ENCODE data around the gene SASH1.

SASH1 gene

GRCh38 chr6:148438632-148439031, 96.0 kb downstream of the SASH1 start:
- no peak for DNase-seq

GRCh38 chr6:148440016-148440415, 97.4 kb downstream of the SASH1 start:
- DNase-seq = no peak

GRCh38 chr6:148440877-148441453, 98.3 kb downstream of the SASH1 start:
- peak; percentile 97 for DNase-seq

DNA sequence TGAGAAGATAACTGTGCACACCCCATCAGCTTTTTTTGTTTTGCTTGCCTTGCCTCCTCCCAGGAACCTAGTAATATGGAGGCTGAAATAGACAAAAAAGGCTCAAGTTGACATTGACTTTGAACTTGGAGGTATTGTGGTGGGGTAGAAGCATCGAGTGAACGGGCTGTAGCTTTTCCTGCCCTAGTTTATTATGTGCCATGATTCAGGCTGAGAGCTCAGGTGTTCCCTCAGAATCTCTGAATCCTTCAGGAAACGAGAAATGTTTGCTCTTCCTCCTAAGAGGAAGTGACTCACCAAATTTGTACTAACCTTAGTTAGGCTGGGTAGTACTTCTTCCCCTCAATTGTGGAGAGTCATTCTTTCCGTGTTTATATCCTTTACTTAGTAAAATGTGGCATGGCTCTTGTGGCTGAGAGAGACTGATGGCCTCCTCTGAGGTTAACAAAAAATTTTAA, 98.8 kb downstream of the SASH1 start:
- DNase-seq = peak; percentile 80

GRCh38 chr6:148443798-148444560, 101.3 kb downstream of the SASH1 start:
- DNase-seq = no peak

DNA sequence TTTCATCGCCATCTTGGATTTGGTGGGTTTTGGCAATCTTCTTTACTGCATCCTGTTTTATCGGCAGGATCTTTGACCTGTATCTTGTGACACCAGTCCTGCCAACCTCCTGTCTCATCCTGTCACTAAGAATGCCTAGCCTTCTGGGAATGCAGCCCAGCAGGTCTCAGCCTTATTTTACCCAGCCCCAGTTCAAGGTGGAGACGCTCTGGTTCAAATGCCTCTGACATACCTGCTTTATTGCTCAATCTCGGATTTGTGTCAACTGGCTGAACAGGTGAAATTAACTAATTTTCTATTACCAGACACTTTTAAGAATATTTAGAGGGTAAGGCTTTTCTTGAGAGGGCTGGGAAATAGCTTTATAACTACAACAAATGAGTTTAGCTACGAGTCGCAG, 102.5 kb downstream of the SASH1 start:
- DNase-seq = no peak

- DNase-seq = peak; percentile 88
Observed at GRCh38 chr6:148445620-148446019, 103.0 kb downstream of the SASH1 start.

- DNase-seq = no peak
Observed at GRCh38 chr6:148446681-148447080, 104.0 kb downstream of the SASH1 start.

DNA sequence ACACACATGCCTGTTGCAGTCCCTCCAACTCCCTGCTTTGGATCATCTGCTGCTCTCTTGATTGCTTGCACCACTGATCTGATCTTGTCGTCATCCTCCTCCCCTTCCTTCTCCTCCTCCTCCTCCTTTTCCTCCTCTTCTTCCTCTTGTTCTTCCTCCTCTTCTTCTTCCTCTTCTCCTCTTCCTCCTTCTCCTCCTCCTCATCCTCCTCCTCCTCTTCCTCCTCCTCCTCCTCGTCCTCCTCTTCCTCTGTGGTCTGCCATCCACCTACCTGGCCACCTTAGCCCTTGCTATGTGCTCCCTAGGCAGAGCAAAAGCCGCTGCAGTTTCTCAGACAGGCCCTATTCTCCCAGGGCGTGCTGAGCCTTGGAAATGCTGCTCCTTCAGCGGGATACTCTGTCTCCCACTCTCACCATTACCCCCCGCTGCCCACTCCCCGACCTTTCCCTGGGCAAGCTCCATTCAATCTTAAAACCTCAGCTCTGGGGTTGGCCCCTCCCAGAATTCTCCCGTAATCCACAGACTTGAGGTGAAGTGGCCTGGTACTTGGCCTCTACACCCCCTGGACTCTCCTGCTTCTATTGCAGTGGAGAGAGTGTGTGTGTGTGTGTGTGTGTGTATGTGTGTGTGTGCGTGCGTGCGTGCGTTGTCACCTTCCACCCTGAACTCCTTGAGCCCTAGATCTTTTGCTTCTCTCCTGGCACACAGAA, 105.0 kb downstream of the SASH1 start:
- DNase-seq = no peak

DNA sequence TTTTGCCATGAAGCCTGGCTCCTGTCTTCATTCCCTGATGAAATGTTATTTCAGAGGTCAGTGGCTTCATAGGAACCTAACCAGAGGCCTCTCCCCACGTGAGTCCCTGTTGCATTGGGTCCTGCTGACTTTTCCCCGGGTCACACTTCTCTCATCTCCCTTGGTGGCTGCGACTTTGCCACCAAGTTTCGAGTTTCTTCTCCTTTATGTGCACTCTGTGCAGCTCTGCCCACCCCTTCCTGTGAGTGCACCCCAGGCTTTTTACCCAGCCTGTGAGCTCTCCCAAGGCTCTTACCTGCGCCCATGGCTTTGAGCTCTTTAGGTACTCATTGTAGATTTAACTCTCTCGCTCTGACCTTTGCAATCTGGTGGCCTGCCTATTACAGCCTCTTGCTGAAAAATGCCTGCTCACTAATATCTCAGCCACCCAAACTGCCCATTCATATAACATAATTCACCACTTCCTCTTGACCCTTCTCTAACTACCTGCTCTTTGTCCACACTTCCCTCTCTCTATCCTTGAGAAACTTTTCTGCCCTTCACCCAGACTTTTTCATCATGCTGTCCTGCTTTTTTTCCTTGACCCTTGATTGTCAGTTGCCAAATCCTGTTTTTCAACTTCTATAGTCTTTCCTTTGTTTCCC, 105.9 kb downstream of the SASH1 start:
- no peak for DNase-seq

GRCh38 chr6:148450866-148451265, 108.2 kb downstream of the SASH1 start:
- no peak for DNase-seq

DNA sequence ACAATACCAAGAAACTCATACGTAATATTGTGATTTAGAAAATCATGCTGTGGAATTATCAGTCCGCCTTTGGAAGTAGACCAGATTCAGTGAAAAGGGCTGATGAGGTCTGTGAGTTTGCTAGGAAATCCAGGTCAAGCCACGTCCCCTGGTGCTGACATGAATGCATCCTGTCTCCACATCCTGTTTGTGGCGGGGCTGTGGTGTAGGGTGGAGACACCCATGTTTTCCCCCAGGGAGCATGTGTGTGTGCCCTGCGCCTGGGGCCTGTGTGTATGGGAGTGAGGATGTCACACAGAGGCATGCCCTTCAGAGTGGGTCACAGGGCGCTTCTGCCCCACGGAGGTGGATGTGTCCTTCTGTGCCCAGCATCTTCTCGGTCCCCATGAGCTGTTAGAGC, 109.1 kb downstream of the SASH1 start:
- peak; percentile 30 for DNase-seq

- no peak for DNase-seq
Observed at GRCh38 chr6:148452876-148453275, 110.2 kb downstream of the SASH1 start.

GRCh38 chr6:148453906-148454305, 111.3 kb downstream of the SASH1 start:
- DNase-seq = no peak

- peak; percentile 26 for DNase-seq
Observed at GRCh38 chr6:148455225-148455624, 112.6 kb downstream of the SASH1 start.

GRCh38 chr6:148455674-148456558, 113.3 kb downstream of the SASH1 start:
- no peak for DNase-seq

DNA sequence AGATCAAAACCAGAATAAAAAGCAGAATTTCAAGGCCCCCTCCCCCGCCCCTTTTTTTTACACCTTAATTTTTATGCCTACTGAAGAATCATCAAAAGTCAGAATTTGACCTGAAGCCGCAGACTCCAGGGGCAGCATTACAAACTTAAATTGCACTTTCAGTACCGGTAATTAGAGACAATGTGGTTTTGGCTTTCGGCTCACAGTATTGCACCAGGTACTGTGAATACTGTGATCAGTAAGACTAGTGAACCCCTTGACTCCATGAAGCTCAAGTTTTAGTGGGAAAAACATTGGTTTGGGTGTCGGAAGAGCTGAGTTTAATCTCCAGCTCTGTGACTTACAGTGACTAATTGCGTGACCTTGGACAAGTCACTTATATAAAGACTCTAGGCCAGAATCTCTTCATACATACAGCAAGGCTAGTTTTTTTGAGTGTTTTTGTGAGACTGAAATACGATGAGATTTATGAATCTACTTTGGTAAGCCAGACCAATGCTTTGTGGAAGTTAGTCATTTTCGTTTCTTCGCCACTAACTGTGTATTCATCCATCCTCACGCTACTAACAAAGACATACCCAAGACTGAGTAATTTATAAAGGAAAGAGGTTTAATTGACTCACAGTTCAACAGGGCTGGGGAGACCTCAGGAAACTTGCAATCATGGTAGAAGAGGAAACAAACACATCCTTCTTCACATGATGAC, 114.7 kb downstream of the SASH1 start:
- DNase-seq = peak; percentile 56

DNA sequence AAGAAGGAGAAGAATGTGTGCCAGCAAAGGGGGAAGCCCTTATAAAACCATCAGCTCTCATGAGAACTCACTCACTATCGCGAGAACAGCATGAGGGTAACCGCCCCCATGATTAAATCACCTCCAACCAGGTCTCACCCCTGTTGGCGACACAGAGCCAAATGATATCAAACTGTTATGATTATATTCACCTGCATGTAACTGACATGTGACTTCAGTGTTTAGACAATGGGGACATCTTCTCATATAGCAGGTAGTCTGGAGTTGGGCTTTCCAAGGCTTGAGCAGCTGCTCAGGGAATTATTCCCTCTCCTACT, 115.2 kb downstream of the SASH1 start:
- no peak for DNase-seq

DNA sequence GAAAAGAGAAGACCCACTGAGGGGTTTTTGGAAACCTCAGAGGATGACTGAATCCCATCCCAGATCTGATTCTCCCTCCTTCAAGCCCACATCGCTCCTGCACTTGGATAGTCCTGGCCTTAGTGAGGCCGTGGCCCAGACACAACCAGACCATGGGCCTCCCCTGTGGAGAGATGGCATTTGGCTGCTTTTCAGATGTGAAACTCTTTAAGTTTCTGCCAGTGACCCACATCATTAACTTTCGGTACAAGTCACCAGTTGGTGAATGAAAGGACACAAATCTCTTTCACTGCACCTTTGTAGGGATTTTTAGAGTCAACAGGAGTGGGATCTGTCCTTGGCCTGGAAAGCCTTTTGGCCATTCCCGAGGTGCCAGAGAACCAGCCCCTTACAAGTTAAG, 116.6 kb downstream of the SASH1 start:
- no peak for DNase-seq

DNA sequence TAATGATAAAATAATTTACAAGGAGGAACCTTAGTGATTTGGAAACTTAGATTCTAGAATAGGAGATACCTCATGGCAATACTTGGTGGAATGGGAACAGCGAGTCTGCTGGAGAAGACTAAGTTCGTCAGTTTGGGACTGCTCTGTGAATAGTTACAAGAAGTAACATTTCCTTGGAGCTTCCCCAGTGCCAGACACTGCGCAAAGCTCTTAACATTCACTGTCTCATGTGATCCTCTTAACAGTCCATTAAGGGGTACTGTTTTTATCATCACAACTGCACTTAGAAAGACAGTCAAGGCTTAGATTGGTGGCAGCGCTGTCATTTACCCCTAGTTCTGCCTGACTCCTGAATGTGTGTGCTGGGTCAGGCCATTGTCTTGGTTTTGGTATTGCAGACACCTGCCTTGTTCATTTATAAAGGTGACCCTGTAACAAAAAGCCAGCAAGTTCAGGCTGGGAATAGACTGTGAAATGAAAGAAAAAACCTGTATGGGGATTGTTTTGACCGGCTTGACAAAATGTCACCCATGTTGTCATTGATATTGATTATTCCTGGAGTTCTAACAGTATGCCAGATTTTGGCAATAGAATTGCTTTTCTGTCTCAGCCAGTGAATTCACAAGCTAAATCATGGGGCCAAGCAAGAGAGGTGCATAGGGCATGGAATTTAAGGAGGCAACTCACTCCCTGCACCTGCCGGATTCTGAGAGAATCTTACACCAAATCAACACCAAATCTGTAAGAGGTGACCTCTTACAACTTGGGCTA, 118.4 kb downstream of the SASH1 start:
- no peak for DNase-seq

DNA sequence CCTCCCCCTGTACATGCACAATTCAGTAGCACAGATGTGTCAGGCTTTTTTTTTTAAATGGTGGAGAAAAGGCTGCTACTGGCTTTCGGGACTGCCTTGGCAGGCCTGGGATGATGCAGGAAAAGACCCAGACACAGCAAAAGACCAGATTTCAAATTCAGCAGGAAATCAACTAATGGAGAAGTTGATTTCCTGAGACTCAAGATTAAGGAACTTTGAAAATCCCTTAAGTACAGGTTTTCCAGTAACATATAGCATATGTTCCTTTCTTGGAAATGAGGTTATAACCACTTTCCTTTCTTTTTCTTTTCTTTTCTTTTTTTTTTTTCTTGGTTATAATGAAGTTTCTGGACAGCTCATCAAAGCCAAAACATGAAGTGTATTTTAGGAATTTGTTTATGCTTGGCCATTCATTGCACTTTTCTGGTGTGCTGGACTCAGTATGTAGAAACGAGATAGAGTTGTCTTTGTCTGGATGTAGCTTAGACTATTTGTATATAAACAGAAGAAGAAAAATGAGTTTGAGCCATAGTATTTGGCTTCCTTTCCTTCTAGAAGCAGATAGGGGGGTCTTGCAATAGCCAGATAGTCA, 119.4 kb downstream of the SASH1 start:
- DNase-seq = no peak

Measured in EL (cell line).